Smooth muscle cell (in vitro differentiated cells): ENCODE measurements around the gene MADD. TPM values are rescaled to one million over a fixed set of nuclear protein-coding genes. Genes with fewer than 3 reads are reported as not detected.

Experiments used
- DNase-seq: peaks from one replicate; lab custom pipeline; 2025; ENCODE audit not compliant: unreplicated experiment; lab: John Stamatoyannopoulos, UW
- H2AFZ ChIP-seq: fragments of 200-600 bp; sonication (generic); 2 replicates; pipeline ENCODE4 v1.6.0; 2016; ENCODE audit warnings: antibody characterized with exemption, low read depth, mild to moderate bottlenecking
- H3F3A ChIP-seq: fragments of 200-600 bp; sonication (generic); 2 replicates; pipeline ENCODE4 v1.6.0; 2017; ENCODE audit warnings: antibody characterized with exemption, low read depth
- H3K27ac ChIP-seq: fragments of 200-600 bp; sonication (generic); 2 replicates; pipeline ENCODE4 v1.5.1; 2016; ENCODE audit warnings: low read depth, mild to moderate bottlenecking
- H3K27me3 ChIP-seq: fragments of 200-600 bp; sonication (generic); 2 replicates; pipeline ENCODE4 v1.6.1; 2016; ENCODE audit warnings: low read depth, mild to moderate bottlenecking
- H3K36me3 ChIP-seq: fragments of 200-600 bp; sonication (generic); 2 replicates; pipeline ENCODE4 v1.5.1; 2016; ENCODE audit warnings: low read depth
- H3K4me1 ChIP-seq: fragments of 200-600 bp; sonication (generic); 2 replicates; pipeline ENCODE4 v1.5.1; 2016; ENCODE audit warnings: low read depth
- H3K4me2 ChIP-seq: fragments of 200-600 bp; sonication (generic); 2 replicates; pipeline ENCODE4 v1.6.0; 2016; ENCODE audit warnings: mild to moderate bottlenecking
- H3K4me3 ChIP-seq: fragments of 200-600 bp; sonication (generic); 2 replicates; pipeline ENCODE4 v1.5.1; 2016; ENCODE audit warnings: mild to moderate bottlenecking
- H3K79me2 ChIP-seq: fragments of 200-600 bp; sonication (generic); 2 replicates; pipeline ENCODE4 v1.6.0; 2016; ENCODE audit warnings: low read depth, mild to moderate bottlenecking
- H3K9ac ChIP-seq: fragments of 200-600 bp; sonication (generic); 2 replicates; pipeline ENCODE4 v1.6.0; 2016; ENCODE audit warnings: low read depth
- H3K9me3 ChIP-seq: fragments of 200-600 bp; sonication (generic); replicated peaks from 2 replicates; pipeline ENCODE4 v1.5.1; 2016; ENCODE audit warnings: low read depth
- H4K20me1 ChIP-seq: fragments of 200-600 bp; sonication (generic); 2 replicates; pipeline ENCODE4 v1.6.0; 2016; ENCODE audit warnings: low read depth
- WGBS: methylation state at CpG from one replicate; pipeline ENCODE4 v1.1.7; 2016; ENCODE audit warnings: low lambda C conversion rate; 5-methylcytosine and 5-hydroxymethylcytosine counted together
- polyA plus RNA-seq: library from polyadenylated mRNA; unstranded; fragments of >200 nt; fragmentation: Nextera tagmentation; extraction: Ambion mirVana; gene quantifications from 2 replicates; pipeline ENCODE4 v1.2.1, GENCODE V29; 2016
- total RNA-seq: library from RNA; depleted of rRNA; stranded (reverse); fragments of >200 nt; gene quantifications from 2 replicates; pipeline ENCODE4 v1.2.3, GENCODE V29; 2014
- TF ChIP-seq, protein P1 (sequence below): fragments of 200-600 bp; sonication (generic); IDR thresholded peaks from 2 replicates; pipeline ENCODE4 v1.5.1; 2017; ENCODE audit warnings: borderline replicate concordance, mild to moderate bottlenecking, antibody characterized with exemption; ENCODE audit not compliant: insufficient read depth, poor library complexity, severe bottlenecking

The MADD gene
- total and polyA plus RNA-seq, 2 experiments from 2014 or later, result 13.1 to 24.2 TPM

DNA sequence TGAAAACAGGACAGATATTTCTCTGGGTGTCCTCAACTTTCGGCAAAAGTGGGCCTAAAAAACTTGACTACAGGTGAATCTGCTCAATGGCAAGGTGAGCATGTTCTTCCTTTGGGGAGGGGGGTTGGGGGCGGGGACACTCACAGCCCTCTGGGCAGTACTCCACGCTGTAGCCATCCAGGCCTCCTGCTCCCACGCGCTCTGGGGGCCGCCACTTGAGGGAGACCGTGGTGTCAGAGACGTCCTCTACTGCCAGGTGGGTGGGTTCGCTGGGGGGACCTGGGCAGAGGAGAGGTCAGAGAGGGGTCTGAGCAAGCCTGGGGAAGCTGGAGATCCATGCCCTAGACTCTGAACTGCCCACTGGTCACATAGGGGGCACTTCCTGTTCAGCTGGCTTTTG is 65.8 kb downstream of the MADD start:
- Histone ChIP-seq H3K9me3 (no peaks in the 10 kb centered on the region), H2AFZ (no peak overlapping the region), H3K9ac (no peak overlapping the region), H4K20me1 (no peaks in the 10 kb centered on the region), H3F3A (no peaks in the 10 kb centered on the region), H3K4me1 (no peaks in the 10 kb centered on the region), H3K4me2 (no peak overlapping the region), H3K4me3 (no peak overlapping the region), H3K36me3 (no peaks in the 10 kb centered on the region), H3K79me2 (no peaks in the 10 kb centered on the region), H3K27ac (no peak overlapping the region), H3K27me3 (no peaks in the 10 kb centered on the region)
- no peak for DNase-seq
- TF ChIP-seq, protein P1, sequence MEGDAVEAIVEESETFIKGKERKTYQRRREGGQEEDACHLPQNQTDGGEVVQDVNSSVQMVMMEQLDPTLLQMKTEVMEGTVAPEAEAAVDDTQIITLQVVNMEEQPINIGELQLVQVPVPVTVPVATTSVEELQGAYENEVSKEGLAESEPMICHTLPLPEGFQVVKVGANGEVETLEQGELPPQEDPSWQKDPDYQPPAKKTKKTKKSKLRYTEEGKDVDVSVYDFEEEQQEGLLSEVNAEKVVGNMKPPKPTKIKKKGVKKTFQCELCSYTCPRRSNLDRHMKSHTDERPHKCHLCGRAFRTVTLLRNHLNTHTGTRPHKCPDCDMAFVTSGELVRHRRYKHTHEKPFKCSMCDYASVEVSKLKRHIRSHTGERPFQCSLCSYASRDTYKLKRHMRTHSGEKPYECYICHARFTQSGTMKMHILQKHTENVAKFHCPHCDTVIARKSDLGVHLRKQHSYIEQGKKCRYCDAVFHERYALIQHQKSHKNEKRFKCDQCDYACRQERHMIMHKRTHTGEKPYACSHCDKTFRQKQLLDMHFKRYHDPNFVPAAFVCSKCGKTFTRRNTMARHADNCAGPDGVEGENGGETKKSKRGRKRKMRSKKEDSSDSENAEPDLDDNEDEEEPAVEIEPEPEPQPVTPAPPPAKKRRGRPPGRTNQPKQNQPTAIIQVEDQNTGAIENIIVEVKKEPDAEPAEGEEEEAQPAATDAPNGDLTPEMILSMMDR, result no peak
- 84% methylated on average over 9 of the region's 9 CpGs for WGBS

DNA sequence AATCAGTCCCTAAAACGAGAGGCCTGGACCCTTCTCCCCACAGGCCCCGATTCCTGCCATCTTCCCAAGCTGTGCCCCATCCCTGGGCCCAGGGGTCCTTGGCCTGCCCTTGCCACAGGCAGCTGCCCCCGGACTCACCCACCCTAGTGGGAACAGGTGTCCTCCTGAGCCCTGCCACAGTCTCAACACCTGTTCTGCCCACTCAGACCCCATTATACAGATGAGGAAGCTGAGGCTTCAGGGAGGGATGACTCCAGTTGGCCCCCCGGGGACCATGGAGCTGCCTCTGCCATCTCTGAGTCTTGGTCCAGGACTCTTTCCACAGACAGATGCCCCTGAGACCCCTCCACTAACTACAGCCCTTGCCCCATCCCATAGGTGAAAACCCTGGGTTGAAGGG is 66.7 kb downstream of the MADD start:
- H3K9ac ChIP-seq, result no peak overlapping the region
- no peaks in the 10 kb centered on the region for H3K9me3 ChIP-seq
- H3F3A ChIP-seq, result no peaks in the 10 kb centered on the region
- 91% methylated on average over 4 of the region's 4 CpGs for WGBS
- no peak overlapping the region for H3K4me3 ChIP-seq
- no peaks in the 10 kb centered on the region for H3K36me3 ChIP-seq
- no peaks in the 10 kb centered on the region for H4K20me1 ChIP-seq
- no peak for DNase-seq
- no peak overlapping the region for H3K4me2 ChIP-seq
- H3K27ac ChIP-seq, result no peak overlapping the region
- H3K79me2 ChIP-seq, result no peaks in the 10 kb centered on the region
- H3K27me3 ChIP-seq, result no peaks in the 10 kb centered on the region
- TF ChIP-seq, protein P1, result no peak
- H2AFZ ChIP-seq, result no peak overlapping the region
- H3K4me1 ChIP-seq, result no peaks in the 10 kb centered on the region

DNA sequence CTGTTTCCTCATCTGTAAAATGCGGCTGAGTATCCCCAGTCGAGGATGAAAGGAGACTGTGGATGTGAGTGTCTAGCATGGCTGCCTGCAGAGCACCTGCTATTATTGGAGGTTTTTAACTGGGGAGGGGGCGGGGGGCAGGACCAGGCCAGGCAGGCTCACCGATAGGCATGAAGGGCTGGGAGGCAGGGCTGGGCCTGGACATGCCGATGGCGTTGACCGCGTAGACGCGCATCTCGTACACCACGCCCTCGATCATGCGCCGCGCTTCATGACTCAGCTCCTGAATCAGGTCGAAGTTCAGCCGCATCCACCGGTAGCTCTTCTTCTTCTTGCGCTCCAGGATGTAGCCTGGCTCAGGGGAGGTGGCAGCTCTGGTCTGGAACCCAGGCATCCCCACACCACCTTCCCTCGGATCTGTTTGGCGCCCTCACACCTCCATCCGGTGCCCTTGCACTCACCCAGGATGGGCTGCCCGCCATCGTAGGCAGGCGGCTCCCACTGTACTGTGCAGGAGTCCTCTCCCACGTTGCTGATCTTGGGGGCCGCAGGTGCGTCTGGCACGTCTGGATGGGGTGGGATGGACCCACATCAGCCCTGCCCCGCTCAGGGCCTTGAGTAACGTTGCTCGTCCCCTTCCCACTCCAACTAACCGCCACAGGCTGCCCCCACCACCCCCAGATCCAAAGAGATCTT is 67.4 kb downstream of the MADD start:
- Histone ChIP-seq H3K27ac (no peak overlapping the region), H3K4me2 (no peak overlapping the region), H3K4me1 (no peaks in the 10 kb centered on the region), H3K36me3 (no peaks in the 10 kb centered on the region), H3K4me3 (no peak overlapping the region), H4K20me1 (no peaks in the 10 kb centered on the region), H3K9ac (no peak overlapping the region), H3F3A (no peaks in the 10 kb centered on the region), H3K9me3 (no peaks in the 10 kb centered on the region), H3K79me2 (no peaks in the 10 kb centered on the region), H2AFZ (no peak overlapping the region), H3K27me3 (no peaks in the 10 kb centered on the region)
- 91% methylated on average over 34 of the region's 34 CpGs for WGBS
- DNase-seq, result no peak
- TF ChIP-seq, protein P1, result no peak
